Sigmoid colon (tissue), 7 donors: Measurements from ENCODE around the gene COL5A1. TPM values are rescaled to one million over a fixed set of nuclear protein-coding genes. Genes with fewer than 3 reads are reported as not detected.

Experiments
- DNase-seq: peaks from one replicate; pipeline ENCODE4 v3.0.0-alpha.2; 2019
- H3K27ac ChIP-seq, 4 donors: fragments of 200-600 bp; sonication (generic); one replicate each; pipeline ENCODE4 v1.5.1; 2016 to 2019; ENCODE audit warnings: mild to moderate bottlenecking in 1 of 4
- H3K27me3 ChIP-seq, 3 donors: fragments of 200-600 bp; sonication (generic); one replicate each; pipeline ENCODE4 v1.5.1; 2019; ENCODE audit warnings: mild to moderate bottlenecking in 1 of 3
- H3K36me3 ChIP-seq, 4 donors: fragments of 200-600 bp; sonication (generic); one replicate each; pipeline ENCODE4 v1.5.1; 2016 to 2019
- H3K4me1 ChIP-seq, 4 donors: fragments of 200-600 bp; sonication (generic); one replicate each; pipeline ENCODE4 v1.5.1; 2017 to 2019
- H3K4me3 ChIP-seq, 4 donors: fragments of 200-600 bp; sonication (generic); one replicate each; pipeline ENCODE4 v1.5.1; 2017 to 2019; ENCODE audit warnings: mild to moderate bottlenecking in 2 of 4, moderate library complexity in 1 of 4
- H3K9me3 ChIP-seq, 4 donors: fragments of 200-600 bp in 3 of 4; sonication (generic) in 3 of 4; one replicate each; pipeline versions ENCODE4 v1.5.1 to v1.6.1; 2013 to 2019
- CTCF ChIP-seq, 4 experiments: fragments of 450-650 bp in 3 of 4; fragments of 200-600 bp in 1 of 4; IDR thresholded peaks; one replicate each; pipeline ENCODE4 v1.5.1; 2016 to 2019; ENCODE audit warnings: antibody characterized with exemption in 4 of 4, mild to moderate bottlenecking in 3 of 4, moderate library complexity in 2 of 4
- EP300 ChIP-seq, 4 donors: sonication (generic); formaldehyde crosslinking; IDR thresholded peaks; one replicate each; pipeline ENCODE4 v1.6.1; 2017; ENCODE audit warnings: antibody characterized with exemption in 4 of 4
- POLR2A ChIP-seq, 2 donors: fragments of 450-650 bp; IDR thresholded peaks; one replicate each; pipeline ENCODE4 v1.6.1; 2016; ENCODE audit warnings: antibody characterized with exemption in 2 of 2, mild to moderate bottlenecking in 2 of 2, moderate library complexity in 2 of 2
- POLR2AphosphoS5 ChIP-seq, 4 donors: sonication (generic); formaldehyde crosslinking; IDR thresholded peaks; one replicate each; pipeline ENCODE4 v1.6.1; 2017; ENCODE audit warnings: antibody characterized with exemption in 4 of 4
- WGBS, 2 donors: extraction: QIAGEN DNeasy Blood & Tissue Kit; methylation state at CpG; one replicate each; pipeline ENCODE4 v1.1.7; 2013; 5-methylcytosine and 5-hydroxymethylcytosine counted together
- intact Hi-C: fragments of 100-400 bp; cut with DNase I; formaldehyde crosslinking; loops from one replicate; pipeline ENCODE4 v1.15.1; 2023
- polyA plus RNA-seq, 3 donors: library from polyadenylated mRNA; stranded (reverse); fragments of 200-250 nt; gene quantifications; one replicate each; pipeline ENCODE4 v1.2.3, GENCODE V29; 2013
- total RNA-seq, 4 donors: library from RNA; depleted of rRNA; stranded (reverse); fragments of >200 nt; gene quantifications; one replicate each; pipeline ENCODE4 v1.1.0, GENCODE V29; 2016
- donor health status: healthy with polysubstance abuse.
- donor health status: Bipolar disorder and iron deficiency.
- donor health status: healthy.

Gene COL5A1
- total and polyA plus RNA-seq, 7 donors = 4.2 to 168 (median 24.2) TPM

DNA sequence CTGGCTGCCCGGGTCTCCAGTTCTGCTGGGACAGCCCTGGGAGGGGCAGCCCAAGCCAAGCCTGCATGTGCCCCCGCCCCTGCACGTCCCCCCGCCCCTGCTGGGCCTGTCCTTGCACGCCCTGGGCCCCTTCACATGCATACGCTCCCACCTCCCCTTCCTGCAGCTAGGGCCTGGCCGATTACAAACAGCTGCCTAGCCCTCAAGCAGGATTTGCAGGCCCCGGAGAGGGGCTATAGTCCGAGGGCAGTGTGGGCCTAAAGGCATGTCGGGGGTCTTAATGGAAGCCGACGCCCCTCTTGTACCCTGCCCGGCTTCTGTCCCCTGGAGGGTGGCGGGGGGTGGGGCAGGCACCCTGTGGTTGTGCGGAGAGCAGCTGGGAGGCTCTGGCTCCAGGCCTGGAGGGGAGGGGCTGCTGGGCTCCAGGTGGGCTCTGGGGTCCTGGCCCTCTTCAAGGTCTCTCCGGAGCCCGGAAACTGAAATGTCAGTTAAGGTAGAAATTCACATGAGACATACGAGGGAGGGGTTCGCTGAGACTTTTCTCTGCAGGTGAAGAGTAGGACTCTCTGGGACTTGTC is 16.9 kb downstream of the COL5A1 start:
- peak; percentile 58 for DNase-seq
- peak overlapping the region; percentile 79 to 92 (median 90) for H3K27ac ChIP-seq
- no peaks in the 10 kb centered on the region for H3K36me3 ChIP-seq
- 44 to 65% methylated on average over 19 of the region's 19 CpGs for WGBS, 2 donors
- no peaks in the 10 kb centered on the region for H3K27me3 ChIP-seq
- no peaks in the 10 kb centered on the region for H3K9me3 ChIP-seq
- intact Hi-C loops = no loop called here
- H3K4me3 ChIP-seq = peak overlapping the region in 1 of 4 donors; percentile 0
- peaks cover 0 to 88% (median 82%) of the 10 kb centered on the region in 4 donors for H3K4me1 ChIP-seq
- no peak for TF ChIP-seq EP300 (IDR thresholded peaks at IDR 0.05)
- no peak for TF ChIP-seq POLR2AphosphoS5 (IDR thresholded peaks at IDR 0.05)
- no peak for TF ChIP-seq POLR2A (IDR thresholded peaks at IDR 0.05)
- TF ChIP-seq CTCF (IDR thresholded peaks at IDR 0.05) = no peak

GRCh38 chr9:134659688-134660131 is 18.1 kb downstream of the COL5A1 start:
- Histone ChIP-seq H3K4me1 (peaks cover 0 to 93% (median 88%) of the 10 kb centered on the region in 4 donors), H3K27me3 (no peaks in the 10 kb centered on the region), H3K36me3 (no peaks in the 10 kb centered on the region), H3K9me3 (no peaks in the 10 kb centered on the region), H3K27ac (peak overlapping the region; percentile 79 to 92 (median 90)), H3K4me3 (no peak overlapping the region)
- TF ChIP-seq CTCF (IDR thresholded peaks at IDR 0.05) = no peak
- TF ChIP-seq POLR2AphosphoS5 (IDR thresholded peaks at IDR 0.05) = peak in 3 of 4 donors; percentile 59 to 67 (median 60)
- WGBS, 2 donors = 80 to 90% methylated on average over 14 of the region's 14 CpGs
- intact Hi-C loops = loop anchor here (5.0 kb wide), 3 partner anchors 187 to 492 kb away; partner anchors contain the start of gene RXRA
- peak; percentile 74 for DNase-seq

GRCh38 chr9:134660407-134660806 is 18.8 kb downstream of the COL5A1 start:
- TF ChIP-seq CTCF (IDR thresholded peaks at IDR 0.05) = peak in 3 of 4 experiments; percentile 26 to 61 (median 42)
- no peak for TF ChIP-seq POLR2A (IDR thresholded peaks at IDR 0.05)
- 90 to 93% methylated on average over 1 of the region's 1 CpG for WGBS, 2 donors
- Histone ChIP-seq H3K36me3 (no peaks in the 10 kb centered on the region), H3K4me1 (peaks cover 0 to 93% (median 88%) of the 10 kb centered on the region in 4 donors), H3K27me3 (no peaks in the 10 kb centered on the region), H3K9me3 (no peaks in the 10 kb centered on the region), H3K4me3 (no peak overlapping the region), H3K27ac (peak overlapping the region; percentile 79 to 92 (median 90))
- intact Hi-C loops = loop anchor here (5.0 kb wide), 3 partner anchors 188 to 493 kb away; partner anchors contain the start of gene RXRA
- peak; percentile 53 for DNase-seq

DNA sequence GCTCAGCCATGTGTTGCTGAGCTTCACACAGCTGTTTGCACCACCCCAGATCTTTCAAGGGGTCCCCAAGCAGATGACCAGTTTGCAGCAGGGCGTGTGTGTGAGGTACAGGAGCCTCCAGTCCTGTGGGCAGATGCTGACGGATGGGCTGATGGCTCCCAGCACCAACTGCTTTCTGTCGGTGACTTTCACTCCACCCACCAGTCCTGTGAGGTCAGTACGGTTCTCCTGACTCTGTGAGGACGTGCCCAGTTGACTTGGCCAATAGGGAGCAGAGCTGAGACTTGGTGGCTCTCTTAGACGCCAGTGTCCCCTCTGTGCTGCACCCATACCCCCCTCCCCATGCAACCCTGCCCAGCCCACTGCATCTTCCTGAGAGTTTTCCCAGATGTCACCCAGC is 19.7 kb downstream of the COL5A1 start:
- H3K9me3 ChIP-seq = no peaks in the 10 kb centered on the region
- no peak overlapping the region for H3K4me3 ChIP-seq
- H3K4me1 ChIP-seq = peaks cover 0 to 88% (median 82%) of the 10 kb centered on the region in 4 donors
- H3K27ac ChIP-seq = peak overlapping the region; percentile 79 to 92 (median 90)
- TF ChIP-seq EP300 (IDR thresholded peaks at IDR 0.05) = no peak
- TF ChIP-seq CTCF (IDR thresholded peaks at IDR 0.05) = no peak
- TF ChIP-seq POLR2A (IDR thresholded peaks at IDR 0.05) = no peak
- TF ChIP-seq POLR2AphosphoS5 (IDR thresholded peaks at IDR 0.05) = peak in 1 of 4 donors; percentile 46
- H3K27me3 ChIP-seq = no peaks in the 10 kb centered on the region
- DNase-seq = peak; percentile 70
- H3K36me3 ChIP-seq = no peaks in the 10 kb centered on the region
- 69 to 72% methylated on average over 6 of the region's 6 CpGs for WGBS, 2 donors
- intact Hi-C loops = loop anchor here (1.0 to 5.0 kb wide), 4 partner anchors 18 to 494 kb away; partner anchors contain the start of gene RXRA
